Measurements from ENCODE around the gene SSH3.

DNA sequence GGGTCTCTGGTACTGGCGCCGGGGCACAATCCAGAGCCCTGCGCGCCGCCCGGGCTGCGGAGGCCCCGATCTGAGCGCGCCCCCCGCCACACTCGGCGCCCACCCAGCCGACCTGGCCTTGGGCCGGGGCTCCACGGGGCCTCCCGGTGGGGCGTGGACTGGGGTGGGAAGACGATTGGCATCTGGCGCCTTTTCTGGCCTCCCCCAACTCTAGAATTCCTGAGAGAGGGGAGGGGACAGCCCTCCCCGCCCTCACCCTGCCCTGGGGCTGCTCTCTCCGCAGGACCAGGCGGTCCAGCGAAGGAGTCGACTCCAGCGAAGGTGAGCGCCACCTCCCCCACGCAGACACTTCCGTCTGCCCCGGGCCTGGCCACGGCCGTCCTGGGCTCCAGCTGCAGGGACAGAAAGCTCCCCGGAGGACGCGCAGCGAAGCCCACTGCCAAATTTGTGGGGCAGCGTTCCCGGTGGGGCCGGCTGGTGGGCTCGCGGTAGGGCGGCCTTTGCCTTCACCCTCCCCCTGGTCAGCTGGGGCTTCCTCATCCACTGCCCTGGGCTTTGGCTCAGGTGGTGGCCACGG lies 593 bp downstream of the SSH3 start:
- no peak for TF ChIP-seq GLIS3 (CRISPR knock-in tag; IDR thresholded peaks at IDR 0.05)
- TF ChIP-seq ZNF8 (CRISPR knock-in tag; IDR thresholded peaks at IDR 0.05) = no peak
- no peak for TF ChIP-seq PPARA (CRISPR knock-in tag; IDR thresholded peaks at IDR 0.05; ENCODE audit: borderline replicate concordance)
- no peak for TF ChIP-seq ARNTL (CRISPR knock-in tag; IDR thresholded peaks at IDR 0.05; ENCODE audit: borderline replicate concordance, low read depth)
- no peak for TF ChIP-seq ZC3H10 (CRISPR knock-in tag; IDR thresholded peaks at IDR 0.05)
- TF ChIP-seq ZFP30 (CRISPR knock-in tag; IDR thresholded peaks at IDR 0.05) = no peak
- TF ChIP-seq ZNF565 (CRISPR knock-in tag; conservative IDR thresholded peaks at IDR 0.05; ENCODE audit: low read depth) = no peak
